Ovary (tissue), 9 donors: ENCODE results near the gene GCN1. TPM values are rescaled to one million over a fixed set of nuclear protein-coding genes. Genes with fewer than 3 reads are reported as not detected.

ENCODE experiments used
- DNase-seq, 5 donors: peaks; one replicate each; pipeline ENCODE4 v3.0.0-alpha.2; 2019 to 2020
- H3K27ac ChIP-seq, 2 donors: fragments of 200-600 bp; one replicate each; pipeline versions ENCODE4 v1.5.1 to v1.8.0; 2019 to 2022
- H3K27me3 ChIP-seq: fragments of 200-600 bp; one replicate; pipeline ENCODE4 v1.8.0; 2022
- H3K36me3 ChIP-seq: fragments of 200-600 bp; sonication (generic); one replicate; pipeline ENCODE4 v1.5.1; 2019
- H3K4me1 ChIP-seq: one replicate; pipeline ENCODE4 v1.8.1; 2013; ENCODE audit warnings: mild to moderate bottlenecking, moderate library complexity; ENCODE audit not compliant: insufficient read depth
- H3K4me3 ChIP-seq: fragments of 200-600 bp; sonication (generic); one replicate; pipeline ENCODE4 v1.5.1; 2017
- H3K9me3 ChIP-seq, 2 donors: fragments of 200-600 bp in 1 of 2; sonication (generic) in 1 of 2; one replicate each; pipeline versions ENCODE4 v1.5.1 to v1.8.1; 2013 to 2019; ENCODE audit warnings: mild to moderate bottlenecking in 1 of 2, moderate library complexity in 1 of 2
- EP300 ChIP-seq: sonication (generic); formaldehyde crosslinking; IDR thresholded peaks from one replicate; pipeline ENCODE4 v1.6.1; 2017; ENCODE audit warnings: antibody characterized with exemption
- POLR2A ChIP-seq: fragments of 450-650 bp; IDR thresholded peaks from one replicate; pipeline ENCODE4 v1.6.1; 2017; ENCODE audit warnings: antibody characterized with exemption, mild to moderate bottlenecking, moderate library complexity
- WGBS, 3 donors: extraction: QIAGEN DNeasy Blood & Tissue Kit in 1 of 3; methylation state at CpG; one replicate each; pipeline versions ENCODE4 v1.1.5 to v1.1.7; 2013 to 2017; 5-methylcytosine and 5-hydroxymethylcytosine counted together
- intact Hi-C, 4 donors: fragments of 100-400 bp; cut with DNase I; formaldehyde crosslinking; loops; one replicate each; pipeline versions ENCODE4 v1.11.0 to v1.15.1; 2022 to 2023
- polyA plus RNA-seq, 2 donors: library from polyadenylated mRNA; stranded (reverse); fragments of 200-250 nt in 1 of 2; fragments of 350-450 nt in 1 of 2; fragmentation: Illumina TruSeq in 1 of 2; extraction: RNeasy Lipid Tissue Mini Kit (QIAGEN cat#74804) in 1 of 2; gene quantifications; one replicate each; pipeline ENCODE4 v1.2.3, GENCODE V29; 2013 to 2014
- total RNA-seq, 7 donors: library from RNA; depleted of rRNA in 2 of 7; stranded (reverse); fragments of >200 nt in 2 of 7; fragmentation: NEBNext Ultra II Directional in 3 of 7; extraction: Animal tissue kit (Norgen Biotek cat#: 25700) in 3 of 7; gene quantifications; one replicate each; pipeline versions ENCODE4 v1.1.0 to v1.2.4, GENCODE V29; 2016 to 2023
- TF ChIP-seq, protein P1 (sequence below), 3 donors: fragments of 450-650 bp in 2 of 3; fragments of 200-600 bp in 1 of 3; IDR thresholded peaks; one replicate each; pipeline versions ENCODE4 v1.5.1 to v1.8.0; 2016 to 2022; ENCODE audit warnings: antibody characterized with exemption in 3 of 3, mild to moderate bottlenecking in 1 of 3
- donor health status: DM: no; HTN: no; CAD: no; lungs with moderate emphysema.
- donor health status: DM: no; HTN: no; CAD: no.
- donor health status: Bipolar disorder and iron deficiency.
- donor health status: DM: yes; HTN: yes; CAD: no.
- donor health status: DM: no; HTN: no; CAD: no.
- donor health status: DM: yes; HTN: yes; CAD: no.

Gene GCN1
- total and polyA plus RNA-seq, 9 donors, result 22.6 to 86.2 (median 61.4) TPM

- 42 to 61% (median 50%) methylated on average over 13 of the region's 13 CpGs for WGBS, 3 donors
- H3K27me3 ChIP-seq, result no peaks in the 10 kb centered on the region
- no peak for TF ChIP-seq EP300
- TF ChIP-seq POLR2A, result no peak
- TF ChIP-seq, protein P1, sequence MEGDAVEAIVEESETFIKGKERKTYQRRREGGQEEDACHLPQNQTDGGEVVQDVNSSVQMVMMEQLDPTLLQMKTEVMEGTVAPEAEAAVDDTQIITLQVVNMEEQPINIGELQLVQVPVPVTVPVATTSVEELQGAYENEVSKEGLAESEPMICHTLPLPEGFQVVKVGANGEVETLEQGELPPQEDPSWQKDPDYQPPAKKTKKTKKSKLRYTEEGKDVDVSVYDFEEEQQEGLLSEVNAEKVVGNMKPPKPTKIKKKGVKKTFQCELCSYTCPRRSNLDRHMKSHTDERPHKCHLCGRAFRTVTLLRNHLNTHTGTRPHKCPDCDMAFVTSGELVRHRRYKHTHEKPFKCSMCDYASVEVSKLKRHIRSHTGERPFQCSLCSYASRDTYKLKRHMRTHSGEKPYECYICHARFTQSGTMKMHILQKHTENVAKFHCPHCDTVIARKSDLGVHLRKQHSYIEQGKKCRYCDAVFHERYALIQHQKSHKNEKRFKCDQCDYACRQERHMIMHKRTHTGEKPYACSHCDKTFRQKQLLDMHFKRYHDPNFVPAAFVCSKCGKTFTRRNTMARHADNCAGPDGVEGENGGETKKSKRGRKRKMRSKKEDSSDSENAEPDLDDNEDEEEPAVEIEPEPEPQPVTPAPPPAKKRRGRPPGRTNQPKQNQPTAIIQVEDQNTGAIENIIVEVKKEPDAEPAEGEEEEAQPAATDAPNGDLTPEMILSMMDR (IDR thresholded peaks at IDR 0.05), result no peak
- H3K4me1 ChIP-seq, result peaks cover 24% of the 10 kb centered on the region
- intact Hi-C loops, result no loop called here
- no peak overlapping the region for H3K4me3 ChIP-seq
- H3K27ac ChIP-seq, result peak overlapping the region; percentile 32 to 74
- no peak for DNase-seq
- H3K36me3 ChIP-seq, result no peaks in the 10 kb centered on the region
- H3K9me3 ChIP-seq, result no peaks in the 10 kb centered on the region
Measured at GRCh38 chr12:120101617-120102016, 92.9 kb downstream of the GCN1 start.

DNA sequence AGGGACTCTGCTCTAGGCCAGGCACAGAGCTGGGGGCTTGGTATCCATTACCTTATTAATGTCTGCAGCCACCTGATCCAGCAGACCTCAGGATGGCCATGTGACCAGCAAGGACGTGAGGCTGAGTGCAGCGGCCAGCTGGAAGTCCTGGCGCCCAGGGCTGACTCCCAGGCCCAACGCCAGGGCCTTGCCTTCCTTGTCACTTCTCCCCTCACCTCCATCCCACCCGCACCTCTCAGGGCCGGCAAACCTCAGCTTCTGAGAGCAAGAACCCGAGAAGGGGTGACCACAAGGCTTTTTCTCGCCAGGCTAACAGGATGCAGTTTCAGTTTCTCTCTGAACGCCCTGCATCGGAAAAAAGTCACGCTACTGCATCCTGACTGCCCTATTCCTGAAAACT, 93.3 kb downstream of the GCN1 start:
- Histone ChIP-seq H3K4me3 (no peak overlapping the region), H3K4me1 (peaks cover 24% of the 10 kb centered on the region), H3K9me3 (no peaks in the 10 kb centered on the region), H3K27ac (peak overlapping the region; percentile 32 to 74), H3K27me3 (no peaks in the 10 kb centered on the region), H3K36me3 (no peaks in the 10 kb centered on the region)
- WGBS, 3 donors, result 10 to 14% (median 14%) methylated on average over 11 of the region's 11 CpGs
- peak in 2 of 5 donors; percentile 51 to 62 for DNase-seq
- intact Hi-C loops, result no loop called here
- no peak for TF ChIP-seq POLR2A
- TF ChIP-seq, protein P1 (IDR thresholded peaks at IDR 0.05), result no peak

DNA sequence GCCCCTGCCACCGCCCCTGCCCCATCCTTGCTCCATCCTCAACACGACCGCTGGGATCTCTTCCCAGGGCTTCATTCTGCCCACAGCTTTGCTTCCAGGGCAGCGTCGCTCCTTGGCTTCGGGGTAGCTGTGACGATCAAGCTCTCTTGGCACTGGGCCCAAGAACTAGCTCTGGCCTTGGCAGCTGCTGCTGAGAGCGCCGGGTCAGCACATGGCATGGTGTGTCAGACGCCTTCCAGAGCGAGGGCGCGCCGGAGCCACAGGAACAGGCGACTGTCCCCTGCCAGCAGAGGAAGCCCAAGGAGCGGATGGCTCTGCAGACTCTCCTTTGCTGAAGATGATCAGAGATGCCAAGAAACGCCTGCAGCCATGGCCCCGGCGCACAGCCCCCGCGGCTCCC, 93.9 kb downstream of the GCN1 start:
- Histone ChIP-seq H3K4me1 (peaks cover 24% of the 10 kb centered on the region), H3K9me3 (no peaks in the 10 kb centered on the region), H3K4me3 (no peak overlapping the region), H3K36me3 (no peaks in the 10 kb centered on the region), H3K27me3 (no peaks in the 10 kb centered on the region), H3K27ac (peak overlapping the region in 1 of 2 donors; percentile 74)
- TF ChIP-seq EP300 (no peak), POLR2A (no peak)
- TF ChIP-seq, protein P1 (IDR thresholded peaks at IDR 0.05), result no peak
- peak; percentile 71 to 85 (median 77) for DNase-seq
- intact Hi-C loops, result no loop called here
- 21 to 55% (median 22%) methylated on average over 17 to 21 of the region's 21 CpGs for WGBS, 3 donors

DNA sequence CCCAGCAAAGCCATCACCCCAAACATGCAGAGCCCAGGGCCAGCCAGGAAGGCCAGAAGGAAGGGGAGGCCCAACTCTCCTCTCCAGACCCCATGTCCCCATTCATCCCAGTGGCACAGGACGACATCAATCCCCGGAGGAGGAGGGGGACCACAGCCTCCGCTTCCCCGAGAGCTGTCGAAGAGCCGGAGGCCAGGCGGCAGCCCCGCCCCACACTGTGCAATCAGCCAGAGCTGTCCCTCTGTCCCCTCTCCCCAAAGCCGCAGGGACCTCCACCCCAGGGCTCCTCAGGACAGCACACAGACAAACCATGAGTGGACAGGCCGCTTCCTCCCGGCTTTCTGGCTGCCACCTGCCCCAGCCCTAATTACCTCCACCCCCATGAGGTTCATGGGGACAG, 94.8 kb downstream of the GCN1 start:
- Histone ChIP-seq H3K4me3 (no peak overlapping the region), H3K36me3 (no peaks in the 10 kb centered on the region), H3K4me1 (peaks cover 24% of the 10 kb centered on the region), H3K9me3 (no peaks in the 10 kb centered on the region), H3K27ac (no peak overlapping the region), H3K27me3 (no peaks in the 10 kb centered on the region)
- TF ChIP-seq, protein P1 (IDR thresholded peaks at IDR 0.05), result no peak
- TF ChIP-seq POLR2A (no peak), EP300 (no peak)
- WGBS, 3 donors, result 93 to 98% (median 96%) methylated on average over 11 of the region's 11 CpGs
- intact Hi-C loops, result no loop called here
- DNase-seq, result no peak
